ENCODE measurements around the gene GOLGA8A.
"Not testable (repeated sequence)": the region's sequence is repeated elsewhere in the genome, so short reads cannot be mapped to it uniquely, and the experiment has no call there.

GRCh38 chr15:34403160-34403598 is 34.4 kb downstream of the GOLGA8A start:
- not testable (repeated sequence) for TF ChIP-seq CTCF (IDR thresholded peaks at IDR 0.05; ENCODE audit: insufficient read depth, low read length); SPI1 (IDR thresholded peaks at IDR 0.05; ENCODE audit: borderline replicate concordance, low read depth); GABPA (IDR thresholded peaks at IDR 0.05; ENCODE audit: low read depth); POLR2AphosphoS5 (IDR thresholded peaks at IDR 0.05; ENCODE audit: low read depth)
